ENCODE data around the gene TAC4. TPM values are rescaled to one million over a fixed set of nuclear protein-coding genes. Genes with fewer than 3 reads are reported as not detected.

TAC4 gene
- total and polyA plus RNA-seq, 10 of the 15 experiments (the other 5 are each of a cell fraction or from before 2014, with no cell fraction given): not detected

DNA sequence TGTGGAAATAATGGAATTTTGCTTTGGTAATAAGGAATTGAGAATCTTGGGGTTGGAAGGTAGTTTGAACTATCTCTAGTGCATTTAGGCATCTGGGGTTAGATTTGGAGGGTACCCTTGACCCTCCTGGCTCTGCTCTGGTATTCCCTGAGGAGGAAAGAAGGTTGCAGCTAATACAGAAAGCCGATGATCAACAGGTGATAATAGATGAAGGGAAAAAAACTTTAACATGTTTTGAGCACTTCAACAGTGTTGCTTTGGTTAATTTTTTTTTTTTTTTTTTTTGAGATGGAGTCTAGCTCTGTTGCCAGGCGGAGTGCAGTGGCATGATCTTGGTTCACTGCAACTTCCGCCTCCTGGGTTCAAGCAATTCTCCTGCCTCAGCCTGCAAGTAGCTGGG is 54.6 kb downstream of the TAC4 start (continued):
- no peak for TF ChIP-seq RCOR1 (conservative IDR thresholded peaks at IDR 0.05; ENCODE audit: low read depth, low read length)
- no peak for TF ChIP-seq FOXK2 (IDR thresholded peaks at IDR 0.05)
- no peak for TF ChIP-seq RELB (IDR thresholded peaks at IDR 0.05; ENCODE audit: low read depth)
- no peak for TF ChIP-seq BCLAF1 (IDR thresholded peaks at IDR 0.05)
- no peak for TF ChIP-seq ZBTB33 (IDR thresholded peaks at IDR 0.05)
- TF ChIP-seq E4F1 (IDR thresholded peaks at IDR 0.05; ENCODE audit: borderline replicate concordance, partially characterized antibody): no peak
- no peak for TF ChIP-seq CBX3 (IDR thresholded peaks at IDR 0.05; ENCODE audit: borderline replicate concordance, low read depth)
- TF ChIP-seq, protein P1, sequence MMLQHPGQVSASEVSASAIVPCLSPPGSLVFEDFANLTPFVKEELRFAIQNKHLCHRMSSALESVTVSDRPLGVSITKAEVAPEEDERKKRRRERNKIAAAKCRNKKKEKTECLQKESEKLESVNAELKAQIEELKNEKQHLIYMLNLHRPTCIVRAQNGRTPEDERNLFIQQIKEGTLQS (IDR thresholded peaks at IDR 0.05; ENCODE audit: borderline replicate concordance, extremely low read depth, low read depth, low read length): no peak
- no peak for TF ChIP-seq POLR2AphosphoS5 (IDR thresholded peaks at IDR 0.05; ENCODE audit: low read length)
- no peak for TF ChIP-seq USF2 (IDR thresholded peaks at IDR 0.05; ENCODE audit: borderline replicate concordance, low read depth, low read length)
